DMS153 (cell line): Measurements from ENCODE around the gene BDKRB2.

Experiments used
- DNase-seq: peaks from one replicate; lab custom pipeline; 2025; lab: John Stamatoyannopoulos, UW

BDKRB2 gene

DNA sequence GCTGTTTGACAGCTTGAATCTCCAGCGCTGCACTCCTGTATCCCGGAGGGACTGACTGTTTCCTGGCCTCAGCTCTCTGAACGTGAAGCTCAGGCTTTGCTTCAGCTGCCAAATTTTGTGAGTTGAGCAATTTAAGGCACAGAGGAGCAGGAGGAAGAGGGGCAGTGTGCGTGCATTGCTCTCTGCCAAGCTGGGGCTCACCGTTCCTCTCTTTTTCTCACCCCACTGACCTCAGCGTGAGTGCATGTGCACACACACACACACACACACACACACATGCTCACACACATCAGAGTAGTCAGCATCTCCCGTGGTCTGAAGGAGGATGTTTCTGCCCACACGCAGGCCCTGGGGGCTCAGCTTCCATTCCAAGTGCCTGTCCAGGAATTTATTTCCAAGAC lies 27.8 kb upstream of the BDKRB2 start:
- DNase-seq = no peak

- DNase-seq = no peak
Observed at GRCh38 chr14:96177766-96178375, 26.8 kb upstream of the BDKRB2 start.

GRCh38 chr14:96178461-96179321 lies 25.9 kb upstream of the BDKRB2 start:
- DNase-seq = no peak

DNA sequence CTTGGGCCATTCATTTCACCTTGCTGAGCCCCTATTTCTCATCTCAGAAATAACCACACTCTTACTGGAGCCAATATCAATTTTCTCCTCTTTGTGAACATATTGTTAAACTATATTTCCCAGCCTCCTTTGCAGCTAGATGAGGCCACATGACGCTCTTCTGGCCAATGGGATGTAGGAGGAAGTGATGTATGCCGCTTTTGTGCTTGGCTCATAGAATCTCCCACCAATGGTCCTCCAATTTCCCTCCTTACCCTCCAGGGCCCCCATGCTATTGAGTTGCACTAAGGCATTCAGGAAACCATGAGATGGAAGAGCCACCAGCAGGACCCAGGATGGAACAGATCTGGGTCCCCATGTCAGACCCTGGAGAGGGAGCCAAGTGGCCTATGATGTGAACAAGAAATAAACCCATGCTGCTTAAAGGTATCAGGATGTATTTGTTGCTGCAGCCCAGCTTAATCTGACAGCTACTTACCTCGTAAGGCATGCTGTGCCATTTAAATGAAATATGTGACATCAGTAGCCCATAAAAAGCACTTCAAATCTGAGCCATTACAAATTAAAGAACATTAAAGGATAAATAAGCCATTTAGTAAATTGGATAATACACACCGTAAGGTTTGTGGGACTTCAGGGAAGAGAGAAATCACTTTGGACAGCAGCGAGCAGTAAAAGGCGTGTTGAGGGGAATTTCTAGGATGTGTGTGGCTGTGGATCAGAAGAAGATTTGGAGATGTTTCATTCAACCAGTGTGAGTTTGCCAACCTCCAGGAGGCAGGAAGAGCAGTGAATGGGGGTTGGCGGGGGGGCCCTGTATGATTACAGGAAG lies 24.4 kb upstream of the BDKRB2 start:
- no peak for DNase-seq

- DNase-seq = no peak
Observed at GRCh38 chr14:96181186-96182056, 23.2 kb upstream of the BDKRB2 start.

GRCh38 chr14:96182546-96182945 lies 22.1 kb upstream of the BDKRB2 start:
- DNase-seq = no peak

DNA sequence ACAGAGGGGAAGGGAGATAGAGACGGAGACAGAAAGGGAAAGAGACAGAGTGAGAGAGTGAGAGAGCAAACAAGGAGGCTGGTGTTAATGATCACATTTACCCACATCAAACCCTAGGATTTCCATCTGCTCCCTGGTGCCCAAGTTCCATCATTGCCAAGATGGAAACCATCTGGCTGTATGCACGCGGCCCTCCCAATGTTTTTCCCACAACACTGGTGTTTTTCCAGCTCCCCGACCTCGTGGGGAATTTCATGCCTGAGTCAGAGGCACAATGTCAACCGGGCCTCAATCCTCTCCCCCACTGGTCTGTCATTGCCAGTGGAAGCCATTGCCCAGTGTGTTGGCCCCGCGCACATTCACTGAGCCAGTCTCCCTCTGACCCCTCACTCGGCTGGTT lies 19.9 kb upstream of the BDKRB2 start:
- no peak for DNase-seq

DNA sequence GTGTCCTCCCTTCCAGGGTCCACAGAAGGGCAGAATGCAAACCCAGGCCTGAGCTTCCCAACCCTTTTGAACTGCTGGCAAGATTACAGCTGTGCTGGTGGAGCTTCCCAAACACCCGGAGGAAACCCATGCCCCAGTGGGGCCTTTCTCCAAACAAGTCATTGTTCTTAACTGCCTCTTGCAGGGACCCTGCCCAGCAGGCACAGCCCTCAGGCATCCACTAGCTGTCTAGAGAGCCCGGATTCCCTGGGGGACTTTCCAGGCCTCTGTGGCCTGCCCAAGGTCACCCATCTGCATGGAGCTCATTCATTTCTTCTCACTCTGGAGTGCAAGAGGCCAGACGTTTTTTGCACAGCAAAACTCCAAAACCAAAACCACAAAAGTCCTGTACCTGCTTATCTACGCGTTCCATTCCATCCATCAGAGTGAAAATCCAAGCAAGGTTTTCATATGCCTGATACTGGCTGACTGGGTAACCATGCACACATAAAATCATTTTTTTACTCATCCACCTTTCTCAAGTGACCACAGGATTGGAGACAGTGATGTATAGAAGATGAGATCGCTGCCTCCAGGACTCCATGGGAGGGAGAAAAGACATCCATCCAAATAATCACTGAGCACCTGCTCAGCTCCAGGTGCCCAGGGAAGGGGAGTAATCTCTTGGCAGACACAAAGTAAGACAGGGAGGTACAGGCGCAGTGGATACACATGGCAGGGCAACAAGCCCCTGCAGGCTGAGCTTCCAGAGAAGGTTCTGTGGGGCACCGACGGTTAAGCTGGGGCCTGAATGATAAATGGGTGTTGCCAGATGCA lies 17.2 kb upstream of the BDKRB2 start:
- DNase-seq = no peak

- DNase-seq = no peak
Observed at GRCh38 chr14:96189281-96189711, 15.3 kb upstream of the BDKRB2 start.

DNA sequence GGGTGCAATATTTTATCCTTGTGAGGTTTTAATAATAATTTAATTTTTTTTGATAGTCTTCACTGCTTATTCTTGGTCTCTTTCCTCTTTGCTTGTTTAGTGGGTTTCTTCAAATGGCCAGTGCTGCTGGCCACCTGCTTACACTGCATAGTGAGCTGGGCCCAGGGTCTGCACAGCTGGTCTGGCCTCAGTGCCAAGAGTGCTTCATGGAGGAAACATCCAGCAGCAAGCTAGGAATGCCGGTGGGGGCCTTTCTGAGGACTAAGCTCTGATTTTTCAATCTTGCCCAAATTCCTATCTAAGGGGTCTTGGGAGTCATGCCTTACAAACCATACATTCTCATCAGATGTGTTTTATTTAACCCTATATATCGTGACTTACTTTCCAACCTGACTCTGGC lies 13.3 kb upstream of the BDKRB2 start:
- DNase-seq = no peak

DNA sequence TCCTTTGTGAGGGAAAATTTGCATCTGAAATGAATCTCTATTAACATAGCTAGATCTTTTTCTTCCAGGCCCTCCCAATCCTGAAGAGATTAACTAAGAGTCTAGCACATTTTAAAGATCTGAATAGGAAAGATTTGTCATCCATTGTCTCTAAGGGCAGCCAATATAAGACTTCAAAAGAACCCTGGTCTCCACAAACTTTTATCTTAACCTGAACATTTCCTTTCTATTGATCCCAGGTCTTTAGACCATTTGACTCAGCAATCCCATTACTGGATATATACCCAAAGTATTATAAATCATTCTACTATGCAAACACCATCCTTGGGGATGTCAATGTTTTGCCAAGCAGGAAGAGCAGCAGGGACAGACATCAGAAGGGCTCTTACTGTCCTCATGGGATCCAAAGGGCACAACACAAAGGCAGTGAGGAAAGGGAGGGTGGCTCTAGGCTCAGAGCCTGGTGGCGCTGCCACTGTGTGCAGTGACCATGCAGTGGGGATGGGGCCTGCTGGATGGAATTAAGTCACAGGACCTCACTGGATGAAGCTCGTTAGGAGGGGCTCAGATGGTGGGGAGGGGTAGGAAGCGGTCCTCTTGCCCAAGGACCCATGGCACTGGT lies 12.7 kb upstream of the BDKRB2 start:
- peak; percentile 43 for DNase-seq

DNA sequence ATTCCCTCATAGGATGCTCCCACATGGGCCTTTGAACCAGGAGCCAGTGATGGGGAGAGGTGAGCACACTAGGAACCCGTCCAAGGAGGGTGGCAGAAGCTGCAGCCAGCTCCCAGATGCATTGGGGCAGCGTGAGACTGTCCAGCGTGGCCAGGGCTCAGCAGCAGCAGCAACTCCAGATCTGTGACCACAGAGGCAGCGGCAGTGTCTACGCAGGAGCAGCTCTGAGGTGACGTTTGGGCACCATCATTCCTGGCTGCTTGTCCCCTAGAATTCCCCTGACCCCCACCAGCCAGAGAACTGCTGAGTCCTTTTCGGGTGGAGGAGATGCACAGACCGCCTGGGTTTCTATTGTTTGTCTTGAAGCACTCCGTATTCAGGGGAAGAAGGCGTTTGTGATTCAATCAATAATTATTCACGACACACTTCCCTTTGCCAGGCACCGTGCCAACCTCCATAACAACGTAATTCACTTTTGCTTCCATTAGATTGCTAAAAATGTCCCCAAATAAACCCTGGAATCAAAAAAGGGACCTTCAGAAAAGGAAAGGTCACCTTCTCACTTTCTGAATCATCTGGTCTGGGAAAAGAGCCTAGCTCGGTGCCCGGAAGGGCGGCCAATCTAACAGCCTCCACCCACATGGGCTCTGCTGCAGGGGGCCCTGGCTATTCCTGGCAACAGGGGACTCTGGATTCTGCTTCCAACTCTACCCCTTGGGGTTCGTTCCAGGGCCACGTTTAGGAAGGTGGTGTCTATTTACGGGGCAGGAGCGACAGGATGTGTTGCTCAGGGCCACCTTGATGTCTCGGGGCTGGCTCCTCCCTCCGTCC lies 11.4 kb upstream of the BDKRB2 start:
- DNase-seq = no peak

- no peak for DNase-seq
Observed at GRCh38 chr14:96194262-96194656, 10.4 kb upstream of the BDKRB2 start.

- DNase-seq = no peak
Observed at GRCh38 chr14:96194657-96195431, 9.8 kb upstream of the BDKRB2 start.

DNA sequence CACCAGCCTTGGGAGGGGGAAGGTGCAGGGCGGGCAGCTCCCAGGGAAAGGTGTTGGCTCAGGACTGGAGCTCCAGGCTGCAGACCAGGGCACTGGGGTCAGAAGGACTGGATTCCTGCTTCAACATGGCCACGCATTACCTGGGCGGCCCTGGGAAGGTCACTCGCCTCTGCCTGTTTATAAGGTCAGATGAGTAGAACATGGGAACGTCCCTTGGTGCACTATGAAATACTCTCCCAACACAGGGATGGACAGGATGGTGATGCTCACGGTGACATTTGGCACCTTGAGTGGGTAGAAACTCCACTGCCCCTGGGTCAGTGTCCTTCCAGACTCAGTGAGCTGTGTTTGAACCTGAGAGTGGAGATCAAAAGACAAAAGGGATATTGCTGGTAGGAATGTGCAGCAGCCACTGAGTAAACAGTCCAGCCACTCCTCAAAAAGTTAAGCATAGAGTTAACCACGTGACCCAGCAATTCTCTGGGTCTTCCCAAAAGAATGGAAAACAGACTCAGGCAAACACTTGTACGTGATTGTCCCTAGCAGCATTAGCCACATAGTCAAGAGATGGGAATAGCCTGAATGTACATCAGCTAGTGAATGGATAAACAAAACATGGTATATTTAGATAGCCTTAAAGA lies 9.1 kb upstream of the BDKRB2 start:
- DNase-seq = no peak

- no peak for DNase-seq
Observed at GRCh38 chr14:96197163-96197852, 7.3 kb upstream of the BDKRB2 start.

GRCh38 chr14:96197969-96198368 lies 6.7 kb upstream of the BDKRB2 start:
- DNase-seq = no peak
